ENCODE data around the gene TMEM109.
A peak's percentile ranks its signal among the peaks of the same experiment; 100 is the strongest.

The TMEM109 gene, protein sequence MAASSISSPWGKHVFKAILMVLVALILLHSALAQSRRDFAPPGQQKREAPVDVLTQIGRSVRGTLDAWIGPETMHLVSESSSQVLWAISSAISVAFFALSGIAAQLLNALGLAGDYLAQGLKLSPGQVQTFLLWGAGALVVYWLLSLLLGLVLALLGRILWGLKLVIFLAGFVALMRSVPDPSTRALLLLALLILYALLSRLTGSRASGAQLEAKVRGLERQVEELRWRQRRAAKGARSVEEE

DNA sequence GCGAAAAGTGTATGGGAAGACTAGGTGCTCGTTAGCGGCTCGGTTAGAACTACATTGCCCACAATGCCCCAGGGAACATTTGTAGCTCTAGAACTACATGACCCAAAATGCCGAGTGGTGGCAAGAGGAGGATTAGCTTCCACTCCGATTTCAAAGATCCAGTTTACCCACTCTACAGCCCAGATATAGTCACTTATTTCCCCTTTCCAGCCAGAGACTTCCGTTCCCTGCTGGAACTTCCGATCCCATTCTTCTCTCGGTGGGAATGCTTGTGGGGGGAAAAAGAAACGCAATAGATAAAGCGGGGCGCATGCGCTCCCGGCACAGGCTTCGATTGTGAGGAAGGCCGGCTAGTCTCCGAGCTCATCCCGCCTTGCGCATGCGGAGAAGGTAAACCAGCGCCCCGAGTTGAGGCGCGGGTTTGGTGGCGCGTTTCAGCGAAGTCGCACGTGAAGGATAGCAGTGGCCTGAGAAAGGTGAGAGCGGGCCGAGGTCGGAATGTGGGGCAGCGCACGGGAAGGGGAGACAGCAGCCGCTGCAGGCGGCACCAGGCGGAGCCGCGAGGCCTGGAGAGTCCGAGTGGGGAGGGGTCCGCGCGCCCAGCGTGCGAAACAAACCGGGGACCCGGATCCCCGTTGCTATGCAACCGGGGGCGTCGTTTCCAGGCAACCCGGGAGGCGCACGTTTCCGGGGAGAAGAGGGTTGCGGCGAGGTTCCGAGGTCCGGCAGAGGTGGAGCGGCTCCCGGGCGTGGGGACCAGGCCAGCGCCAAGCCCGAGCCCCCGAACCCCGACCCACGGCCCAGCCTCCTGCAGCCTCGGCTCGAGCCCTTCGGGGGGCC is at the start of gene TMEM109:
TSS of gene TMEM109 (plus strand) at position 366 of the 840 bp plus-strand sequence. CDS start 5,536 bp downstream, outside the sequence.
- DNase-seq (ENCODE audit: low read depth), result peak; percentile 79

DNA sequence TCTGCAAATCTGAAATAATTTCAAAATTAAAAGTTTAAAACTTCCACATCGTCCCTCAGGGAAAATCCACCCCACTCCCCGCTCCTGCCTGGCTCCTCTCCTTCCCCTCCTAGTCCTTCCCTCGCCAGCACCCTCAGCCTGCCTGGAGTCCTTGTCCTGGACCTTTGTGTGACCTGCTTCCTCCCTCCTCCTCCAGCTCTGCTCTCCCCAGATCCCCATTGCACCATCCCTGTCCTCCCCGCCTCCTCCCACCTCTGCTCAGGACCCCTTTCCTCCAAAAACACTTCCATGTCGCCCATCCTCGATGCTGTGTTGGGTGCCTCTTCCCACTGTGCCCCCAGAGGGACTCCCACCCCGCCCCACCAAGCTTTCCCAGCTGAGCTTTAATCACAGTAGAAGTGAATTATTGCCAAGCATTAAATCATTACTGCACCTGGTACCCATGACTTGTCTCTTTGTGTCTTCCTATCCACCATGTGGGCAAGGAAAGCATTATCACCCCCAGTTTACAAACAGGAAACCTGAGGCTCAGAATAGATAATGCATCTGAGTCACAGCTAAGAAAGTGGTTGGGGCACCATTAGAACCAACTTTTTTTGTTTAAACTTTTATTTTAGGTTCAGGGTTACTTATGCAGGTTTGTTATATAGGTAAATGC is 49.0 kb upstream of the TMEM109 start:
- DNase-seq (ENCODE audit: low read depth), result no peak

DNA sequence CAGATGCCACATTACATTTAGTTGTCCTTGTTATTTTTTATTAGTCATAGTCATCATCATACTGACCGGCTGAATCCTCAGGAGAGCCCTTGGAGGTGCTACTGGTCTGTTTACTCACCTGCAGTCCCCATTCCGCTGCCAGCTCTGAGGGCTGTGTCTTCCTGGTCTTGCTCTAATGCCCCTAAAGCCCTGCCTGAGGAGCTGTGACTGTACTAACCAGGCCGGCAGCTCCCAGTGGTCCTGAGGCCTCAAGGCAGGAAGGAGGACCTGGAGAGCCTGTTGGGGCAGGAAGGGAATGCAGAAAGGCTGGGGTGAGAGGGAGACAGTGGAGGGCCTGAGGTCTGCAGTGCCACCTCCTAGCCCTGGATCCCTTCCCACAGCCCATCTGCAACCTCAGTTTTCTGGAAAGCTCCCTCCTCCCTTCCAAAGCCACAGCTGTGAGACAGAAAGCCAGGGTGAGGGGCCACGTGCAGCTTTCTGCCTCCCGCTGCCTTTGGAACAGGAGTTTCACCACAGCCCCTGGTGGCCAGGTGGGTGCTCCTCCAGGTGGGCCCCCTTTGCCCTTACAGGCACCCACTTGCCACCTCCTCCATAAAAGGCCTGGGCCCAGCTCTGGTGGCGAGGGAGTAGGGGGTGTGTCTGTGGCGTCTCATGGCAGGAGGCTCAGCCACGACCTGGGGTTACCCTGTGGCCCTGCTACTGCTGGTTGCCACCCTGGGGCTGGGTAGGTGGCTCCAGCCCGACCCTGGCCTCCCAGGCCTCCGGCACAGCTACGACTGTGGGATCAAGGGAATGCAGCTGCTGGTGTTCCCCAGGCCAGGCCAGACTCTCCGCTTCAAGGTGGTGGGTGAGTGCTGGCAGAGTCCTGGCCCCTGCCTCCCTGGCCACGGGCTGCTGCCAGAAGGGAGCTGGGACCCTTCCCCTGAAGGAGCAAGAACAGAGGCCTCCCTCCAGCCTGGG is 46.8 kb upstream of the TMEM109 start, which contains the start of gene ZP1:
TSS of gene ZP1 (plus strand) at position 632 of the 960 bp plus-strand sequence. CDS start at position 652, 20 bp downstream.
- DNase-seq (ENCODE audit: low read depth), result no peak

DNA sequence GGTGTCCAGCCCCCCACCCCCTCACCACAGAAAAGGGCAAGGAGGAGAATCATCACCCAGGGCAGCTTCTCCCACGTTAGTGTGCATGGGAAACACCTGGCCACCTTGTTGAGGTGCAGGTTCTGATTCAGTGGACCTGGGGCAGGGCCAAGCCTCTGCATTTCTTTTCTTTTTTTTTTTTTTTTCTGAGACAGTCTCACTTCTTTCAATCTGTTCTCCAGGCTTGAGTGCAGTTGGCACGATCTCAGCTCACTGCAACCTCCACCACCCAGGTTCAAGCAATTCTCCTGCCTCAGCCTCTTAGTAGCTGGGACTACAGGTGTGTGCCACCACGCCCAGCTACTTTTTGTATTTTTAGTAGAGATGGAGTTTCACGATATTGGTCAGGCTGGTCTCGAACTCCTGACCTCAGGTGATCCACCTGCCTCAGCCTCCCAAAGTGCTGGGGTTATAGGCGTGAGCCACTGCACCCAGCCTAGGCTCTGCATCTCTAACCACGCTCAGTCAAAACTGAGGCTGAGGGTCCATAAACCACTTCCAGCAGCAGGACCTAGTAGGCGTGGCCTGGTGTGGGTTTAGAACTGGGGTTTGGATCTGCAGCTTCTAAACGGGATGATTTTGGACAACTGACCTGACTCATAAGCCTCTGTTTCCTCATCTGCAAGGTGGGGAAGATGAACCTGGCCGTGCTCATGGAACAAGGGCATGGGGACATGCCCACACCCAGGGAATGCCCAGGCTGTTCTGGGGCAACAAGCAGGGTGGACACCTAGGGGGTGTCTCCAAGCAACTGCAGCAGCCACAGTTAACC is 45.9 kb upstream of the TMEM109 start:
- DNase-seq (ENCODE audit: low read depth), result no peak

DNA sequence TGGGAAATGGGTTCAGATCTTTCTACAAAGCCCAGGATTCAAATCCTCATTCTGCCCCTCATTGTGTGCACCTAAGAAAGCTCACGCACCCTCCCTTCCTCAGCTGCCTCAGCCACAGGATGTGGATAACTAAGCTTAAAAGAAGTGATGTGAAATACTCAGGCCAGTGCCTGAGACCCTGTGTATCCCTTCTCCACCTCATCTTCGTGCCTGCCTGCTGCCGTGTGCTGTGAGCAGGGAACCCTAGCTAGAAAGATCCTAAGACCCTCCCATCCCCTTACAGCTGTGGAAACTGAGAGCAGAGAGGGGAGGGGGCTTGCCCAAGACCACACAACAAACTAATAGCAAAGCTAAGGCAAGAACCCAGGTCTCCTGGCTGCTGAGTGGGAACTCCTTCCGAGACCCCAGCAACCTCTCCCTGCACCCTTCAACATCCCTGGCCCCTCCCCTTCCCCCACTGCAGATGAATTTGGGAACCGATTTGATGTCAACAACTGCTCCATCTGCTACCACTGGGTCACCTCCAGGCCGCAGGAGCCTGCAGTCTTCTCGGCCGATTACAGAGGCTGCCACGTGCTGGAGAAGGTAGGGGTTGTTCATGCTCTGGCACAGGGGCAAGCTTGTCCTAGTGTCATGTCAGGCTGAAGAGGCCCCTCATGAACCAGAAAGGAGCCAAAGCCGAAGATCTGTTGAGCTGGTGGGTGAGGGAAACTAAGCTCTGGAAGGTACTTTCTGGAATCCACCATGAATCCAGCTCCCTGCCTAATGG is 45.1 kb upstream of the TMEM109 start:
- no peak for DNase-seq (ENCODE audit: low read depth)

DNA sequence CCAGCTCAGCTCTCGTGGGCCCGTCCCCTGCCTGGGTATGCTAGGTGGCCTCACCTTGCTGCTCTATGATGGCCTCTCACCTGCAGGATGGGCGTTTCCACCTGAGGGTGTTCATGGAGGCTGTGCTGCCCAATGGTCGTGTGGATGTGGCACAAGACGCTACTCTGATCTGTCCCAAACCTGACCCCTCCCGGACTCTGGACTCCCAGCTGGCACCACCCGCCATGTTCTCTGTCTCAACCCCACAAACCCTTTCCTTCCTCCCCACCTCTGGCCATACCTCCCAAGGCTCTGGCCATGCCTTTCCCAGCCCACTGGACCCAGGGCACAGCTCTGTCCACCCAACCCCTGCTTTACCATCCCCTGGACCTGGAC is 44.5 kb upstream of the TMEM109 start:
- DNase-seq (ENCODE audit: low read depth), result no peak

DNA sequence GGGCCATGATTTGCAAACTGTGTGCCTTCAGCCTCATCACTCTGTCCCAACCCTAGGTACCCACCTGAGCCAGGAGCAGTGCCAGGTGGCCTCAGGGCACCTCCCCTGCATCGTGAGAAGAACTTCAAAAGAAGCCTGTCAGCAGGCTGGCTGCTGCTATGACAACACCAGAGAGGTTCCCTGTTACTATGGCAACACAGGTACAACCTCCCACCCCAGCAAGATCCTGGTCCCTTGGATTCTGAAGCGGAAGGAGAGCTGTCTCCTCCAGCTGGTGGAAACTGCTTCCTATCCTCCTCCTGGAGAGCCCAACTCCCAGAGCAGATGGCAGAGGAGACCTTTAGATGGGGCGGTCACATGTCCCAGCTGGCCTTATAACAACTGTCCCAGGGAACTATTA is 43.7 kb upstream of the TMEM109 start:
- DNase-seq (ENCODE audit: low read depth), result no peak

DNA sequence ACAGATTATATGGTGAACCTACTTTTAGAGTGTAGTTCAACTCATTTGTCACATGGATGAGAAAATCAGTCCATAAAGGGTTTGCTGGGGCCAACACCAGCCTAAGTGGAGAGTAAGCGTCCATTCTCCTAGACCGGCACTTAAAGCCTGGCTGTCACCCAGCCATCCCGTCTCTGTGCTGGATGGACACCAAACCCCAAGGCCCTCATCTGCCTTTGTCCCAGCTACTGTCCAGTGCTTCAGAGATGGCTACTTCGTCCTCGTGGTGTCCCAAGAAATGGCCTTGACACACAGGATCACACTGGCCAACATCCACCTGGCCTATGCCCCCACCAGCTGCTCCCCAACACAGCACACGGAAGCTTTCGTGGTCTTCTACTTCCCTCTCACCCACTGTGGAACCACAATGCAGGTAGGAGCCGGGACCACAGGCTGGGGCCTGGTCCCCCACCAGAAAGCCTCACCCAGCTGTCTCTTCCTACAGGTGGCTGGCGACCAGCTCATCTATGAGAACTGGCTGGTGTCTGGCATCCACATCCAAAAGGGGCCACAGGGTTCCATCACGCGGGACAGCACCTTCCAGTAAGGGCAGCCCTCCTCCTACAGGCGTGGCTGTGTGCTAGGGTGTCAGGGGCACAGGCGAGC is 43.1 kb upstream of the TMEM109 start:
- no peak for DNase-seq (ENCODE audit: low read depth)

DNA sequence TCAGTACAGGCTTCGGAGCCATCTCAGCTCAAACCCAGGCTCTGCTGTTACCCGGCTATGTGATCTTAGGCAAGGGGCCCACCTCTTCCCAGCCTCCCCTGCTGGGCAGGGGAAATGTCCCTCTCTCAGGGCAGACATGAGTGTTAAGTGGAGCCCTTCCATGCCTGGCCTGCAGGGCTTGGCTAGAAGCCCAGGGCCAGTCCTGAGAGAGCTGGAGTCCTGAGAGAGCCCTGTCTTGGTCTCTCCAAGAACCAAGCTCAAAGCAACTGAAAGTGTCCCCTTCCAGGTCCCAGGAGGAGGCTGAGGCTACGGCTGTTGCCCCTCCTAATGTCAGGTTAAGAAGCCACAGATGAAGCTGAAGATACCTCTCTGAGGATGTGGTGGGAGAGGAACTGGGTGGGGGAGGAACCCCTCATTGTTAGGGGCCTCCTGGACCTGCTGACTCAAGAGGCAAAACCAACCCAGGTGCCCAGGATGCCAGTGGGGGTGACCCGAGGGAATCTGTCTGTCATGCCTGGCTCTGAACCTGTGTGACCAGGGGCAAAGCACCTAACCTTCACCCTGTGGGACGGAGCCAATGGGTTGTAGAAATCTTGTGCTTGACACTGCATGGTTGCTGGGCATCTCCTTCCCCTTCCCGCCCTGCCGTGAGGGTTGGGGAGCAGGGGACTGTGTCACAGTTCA is 42.4 kb upstream of the TMEM109 start:
- DNase-seq (ENCODE audit: low read depth), result no peak

DNA sequence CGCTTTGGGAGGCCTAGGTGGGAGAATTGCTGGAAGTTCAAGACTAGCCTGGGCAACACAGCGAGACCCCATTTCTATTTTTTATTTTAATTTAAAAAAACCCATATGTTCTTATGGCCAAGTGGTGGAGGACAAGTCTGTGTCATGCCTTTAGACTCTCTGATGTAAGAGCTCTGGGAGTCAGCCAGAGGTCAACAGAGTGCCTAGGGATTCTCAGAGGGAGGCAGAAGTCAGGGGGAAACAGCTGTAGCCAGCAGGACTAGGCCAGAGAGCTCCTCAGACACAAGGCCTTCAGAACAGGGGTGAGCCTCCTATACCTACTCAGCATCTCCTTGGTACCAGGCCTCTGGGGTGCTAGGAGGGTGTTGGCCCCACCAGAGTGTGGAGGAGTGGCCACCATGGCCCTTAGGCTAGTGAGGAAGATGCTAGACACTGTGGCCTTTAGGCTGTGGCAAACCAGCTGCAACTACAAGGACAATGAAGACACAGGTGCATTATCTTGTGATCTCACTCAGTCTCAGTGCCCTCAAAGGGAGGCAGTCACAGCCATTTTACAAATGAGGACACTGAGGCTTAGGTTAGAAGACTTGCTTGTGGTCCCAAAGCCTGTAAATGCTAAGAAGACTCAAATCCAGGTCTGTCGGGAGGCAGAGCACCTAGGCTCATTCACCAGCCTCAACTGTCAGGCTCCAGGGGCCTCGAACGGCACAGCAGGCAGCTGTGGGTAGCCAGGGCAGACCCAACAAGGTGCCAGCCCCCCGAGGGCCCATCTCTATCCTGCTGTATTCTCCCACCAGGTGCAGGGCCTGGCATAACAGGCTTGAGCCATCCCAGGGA is 41.6 kb upstream of the TMEM109 start:
- DNase-seq (ENCODE audit: low read depth), result no peak

DNA sequence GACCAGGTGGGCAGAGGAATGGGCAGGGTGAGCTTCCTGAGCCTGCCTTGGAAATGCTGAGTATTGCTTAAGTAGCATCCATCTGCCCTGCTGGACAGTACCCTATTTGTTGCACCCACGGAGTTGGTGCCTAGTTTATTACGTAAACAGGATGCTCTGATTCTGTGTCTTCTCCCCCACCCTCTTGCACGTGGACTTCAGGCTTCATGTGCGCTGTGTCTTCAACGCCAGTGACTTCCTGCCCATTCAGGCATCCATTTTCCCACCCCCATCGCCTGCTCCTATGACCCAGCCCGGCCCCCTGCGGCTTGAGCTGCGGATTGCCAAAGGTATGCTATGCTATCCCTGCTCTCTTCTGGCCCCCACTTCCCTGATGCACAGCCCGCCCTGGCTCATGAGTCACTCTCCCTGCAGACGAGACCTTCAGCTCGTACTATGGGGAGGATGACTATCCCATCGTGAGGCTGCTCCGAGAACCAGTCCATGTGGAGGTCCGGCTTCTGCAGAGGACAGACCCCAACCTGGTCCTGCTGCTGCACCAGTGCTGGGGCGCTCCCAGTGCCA is 40.9 kb upstream of the TMEM109 start:
- DNase-seq (ENCODE audit: low read depth), result no peak

DNA sequence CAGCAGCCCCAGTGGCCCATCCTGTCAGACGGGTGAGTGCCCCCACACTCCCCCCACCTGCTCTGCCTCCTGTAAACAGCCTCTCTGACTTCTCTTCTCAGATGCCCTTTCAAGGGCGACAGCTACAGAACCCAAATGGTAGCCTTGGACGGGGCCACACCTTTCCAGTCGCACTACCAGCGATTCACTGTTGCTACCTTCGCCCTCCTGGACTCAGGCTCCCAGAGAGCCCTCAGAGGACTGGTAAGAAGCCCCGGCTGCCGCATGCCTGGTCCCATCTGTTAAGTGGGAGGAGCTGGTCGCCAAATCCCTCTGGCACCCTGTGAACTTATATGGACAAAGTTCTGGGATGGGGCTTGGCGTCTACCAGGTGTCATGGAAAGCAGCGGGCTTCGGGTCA is 40.4 kb upstream of the TMEM109 start:
- DNase-seq (ENCODE audit: low read depth), result no peak

DNA sequence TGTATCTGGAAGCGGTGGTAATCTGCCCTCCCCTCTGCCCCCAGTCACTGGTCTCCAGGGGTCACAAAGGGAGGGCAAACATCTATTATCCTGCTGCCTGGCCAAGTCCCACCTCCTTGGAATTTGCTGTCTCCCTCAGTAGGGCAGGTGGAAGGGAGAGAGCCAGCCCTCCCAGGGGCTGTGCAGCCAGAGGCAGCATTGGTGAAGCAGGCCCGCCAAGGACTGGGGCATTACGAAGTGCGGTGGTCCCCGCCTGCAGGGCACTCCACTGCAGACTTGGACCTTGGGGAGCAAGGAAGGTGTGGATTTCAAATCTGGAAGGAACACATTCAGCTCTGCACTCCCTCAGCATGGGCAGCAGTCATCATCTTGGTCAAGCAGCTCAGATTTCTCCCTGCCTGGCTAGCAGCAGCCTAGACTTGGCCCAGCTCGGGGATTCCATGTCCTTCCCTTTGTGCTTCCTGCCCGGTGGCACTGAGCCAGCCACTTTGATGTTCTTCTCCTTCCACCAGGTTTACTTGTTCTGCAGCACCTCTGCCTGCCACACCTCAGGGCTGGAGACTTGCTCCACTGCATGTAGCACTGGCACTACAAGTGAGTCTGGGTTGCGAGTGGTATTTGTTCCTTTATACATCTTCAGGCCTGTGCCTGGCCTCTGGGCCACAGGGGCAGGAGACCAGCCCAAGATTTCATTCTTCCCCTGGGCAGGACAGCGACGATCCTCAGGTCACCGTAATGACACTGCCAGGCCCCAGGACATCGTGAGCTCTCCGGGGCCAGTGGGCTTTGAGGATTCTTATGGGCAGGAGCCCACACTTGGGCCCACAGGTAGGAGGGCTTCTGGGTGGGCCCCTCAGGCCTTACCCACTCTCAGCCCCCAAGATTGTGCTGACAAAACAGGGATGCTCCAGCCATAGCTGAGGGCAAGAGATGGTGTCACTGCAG is 39.3 kb upstream of the TMEM109 start:
- DNase-seq (ENCODE audit: low read depth), result no peak

DNA sequence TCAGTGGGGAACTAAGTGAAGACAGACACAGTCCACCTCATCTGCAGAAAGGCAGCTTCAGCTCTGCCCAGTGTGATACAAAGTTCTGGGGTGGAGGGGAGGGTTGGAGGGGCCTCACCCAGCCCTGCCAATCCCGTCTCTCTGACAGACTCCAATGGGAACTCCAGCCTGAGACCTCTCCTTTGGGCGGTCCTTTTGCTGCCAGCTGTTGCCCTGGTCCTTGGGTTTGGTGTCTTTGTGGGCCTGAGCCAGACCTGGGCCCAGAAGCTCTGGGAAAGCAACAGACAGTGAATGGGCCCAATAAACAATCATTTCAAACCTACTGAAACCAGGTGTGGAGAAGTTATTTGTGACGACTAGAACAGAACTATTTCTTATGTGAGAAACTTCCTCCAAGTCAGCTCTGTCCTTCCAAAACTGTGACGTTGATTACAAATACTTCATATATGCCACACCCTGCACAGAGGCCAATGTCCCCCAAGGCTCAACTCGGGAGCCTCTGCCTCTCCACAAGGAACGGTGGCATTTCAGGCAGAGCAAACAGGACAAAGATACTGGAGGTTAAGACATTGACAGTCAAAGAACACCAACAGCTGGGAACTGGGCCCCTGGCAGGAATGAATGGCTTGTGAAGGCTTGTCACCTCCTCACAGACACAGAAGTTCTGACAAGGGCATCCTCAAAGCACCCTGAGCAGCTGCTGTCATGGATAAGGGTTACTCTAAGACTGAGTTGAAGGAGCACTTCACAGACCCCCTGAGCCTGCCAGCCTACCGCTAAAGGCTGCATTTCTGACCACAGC is 38.4 kb upstream of the TMEM109 start:
- no peak for DNase-seq (ENCODE audit: low read depth)

DNA sequence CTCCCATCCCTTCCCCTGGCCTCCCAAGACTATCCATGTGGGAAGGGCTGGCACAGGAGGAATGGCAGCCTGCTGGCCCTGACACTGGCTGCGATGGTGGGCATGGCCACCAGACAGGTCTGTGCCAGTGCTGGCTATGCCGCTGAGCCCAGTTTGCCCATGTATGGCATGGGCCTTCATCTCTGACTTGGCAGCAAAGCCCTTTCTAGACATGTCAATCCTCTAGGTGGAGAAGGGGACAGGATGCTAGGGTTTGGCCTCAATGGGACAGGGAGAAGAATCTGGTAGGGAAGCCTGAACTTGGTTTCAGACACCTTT is 37.8 kb upstream of the TMEM109 start:
- no peak for DNase-seq (ENCODE audit: low read depth)
